ENCODE data around the gene USP20. TPM values are rescaled to one million over a fixed set of nuclear protein-coding genes. Genes with fewer than 3 reads are reported as not detected.

The USP20 gene
- total RNA-seq, 1 experiment from 2014 or later = 14.4 TPM

DNA sequence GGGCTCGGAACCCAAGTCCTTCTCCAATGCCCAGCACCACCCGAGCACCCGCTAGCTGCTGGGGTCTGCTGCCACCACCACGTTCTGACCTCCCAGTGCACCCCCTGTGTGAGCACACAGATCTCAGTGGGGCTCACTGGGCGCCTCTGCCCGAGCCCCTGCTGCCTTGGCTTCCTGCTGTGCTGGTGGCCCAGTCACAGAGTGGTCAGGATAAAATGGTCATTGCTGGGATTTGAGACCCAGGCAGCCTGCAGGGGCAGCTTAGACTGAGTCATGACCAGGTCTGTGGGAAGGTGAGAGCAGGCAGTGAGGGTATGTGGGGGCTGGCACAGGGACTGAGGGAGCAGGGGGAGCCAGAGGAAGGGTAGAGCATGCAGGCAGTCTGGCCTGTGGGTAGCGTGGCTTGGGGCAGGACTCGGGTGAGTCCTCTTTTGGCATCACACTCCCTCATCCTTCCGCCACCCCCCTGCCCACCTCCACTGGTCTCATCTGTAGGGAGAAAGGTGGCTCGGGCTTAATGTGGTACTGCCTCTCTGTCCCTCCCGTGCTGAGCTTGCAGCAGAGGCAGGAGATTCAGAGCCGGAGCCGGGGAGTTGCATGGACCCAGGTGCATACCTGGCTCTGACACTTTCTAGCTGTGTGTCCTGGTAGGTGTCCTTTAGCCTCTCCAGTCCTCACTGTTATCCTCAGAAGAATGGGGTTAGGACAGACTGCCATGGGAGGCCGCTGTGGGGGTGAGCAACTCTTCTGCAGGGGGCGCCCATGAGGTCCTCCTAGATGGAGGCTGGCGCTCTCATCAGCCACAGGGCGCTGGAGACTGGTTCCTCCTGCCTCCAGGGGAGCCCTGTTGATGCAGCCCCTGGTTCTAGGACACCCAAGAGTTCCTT, 32.1 kb downstream of the USP20 start:
- no peak for TF ChIP-seq REST (IDR thresholded peaks at IDR 0.05; ENCODE audit: insufficient read depth in 1 of 2, low read depth in 2 of 2, low read length in 1 of 2)
- TF ChIP-seq, protein P1, sequence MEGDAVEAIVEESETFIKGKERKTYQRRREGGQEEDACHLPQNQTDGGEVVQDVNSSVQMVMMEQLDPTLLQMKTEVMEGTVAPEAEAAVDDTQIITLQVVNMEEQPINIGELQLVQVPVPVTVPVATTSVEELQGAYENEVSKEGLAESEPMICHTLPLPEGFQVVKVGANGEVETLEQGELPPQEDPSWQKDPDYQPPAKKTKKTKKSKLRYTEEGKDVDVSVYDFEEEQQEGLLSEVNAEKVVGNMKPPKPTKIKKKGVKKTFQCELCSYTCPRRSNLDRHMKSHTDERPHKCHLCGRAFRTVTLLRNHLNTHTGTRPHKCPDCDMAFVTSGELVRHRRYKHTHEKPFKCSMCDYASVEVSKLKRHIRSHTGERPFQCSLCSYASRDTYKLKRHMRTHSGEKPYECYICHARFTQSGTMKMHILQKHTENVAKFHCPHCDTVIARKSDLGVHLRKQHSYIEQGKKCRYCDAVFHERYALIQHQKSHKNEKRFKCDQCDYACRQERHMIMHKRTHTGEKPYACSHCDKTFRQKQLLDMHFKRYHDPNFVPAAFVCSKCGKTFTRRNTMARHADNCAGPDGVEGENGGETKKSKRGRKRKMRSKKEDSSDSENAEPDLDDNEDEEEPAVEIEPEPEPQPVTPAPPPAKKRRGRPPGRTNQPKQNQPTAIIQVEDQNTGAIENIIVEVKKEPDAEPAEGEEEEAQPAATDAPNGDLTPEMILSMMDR (IDR thresholded peaks at IDR 0.05) = no peak
- no peak for TF ChIP-seq TCF7L2 (IDR thresholded peaks at IDR 0.05; ENCODE audit: low read depth, low read length)
- no peak for TF ChIP-seq SIN3A (IDR thresholded peaks at IDR 0.05; ENCODE audit: borderline replicate concordance, insufficient read depth, low read depth, low read length)
- no peak for TF ChIP-seq POLR2AphosphoS5 (IDR thresholded peaks at IDR 0.05; ENCODE audit: low read depth, low read length)
- Histone ChIP-seq H3K27me3 (ENCODE audit: control insufficient read depth, insufficient read depth, low read length) (no peaks in the 10 kb centered on the region), H3K27ac (ENCODE audit: low read length) (no peak overlapping the region), H3K36me3 (ENCODE audit: control insufficient read depth, insufficient read depth, low read length) (no peaks in the 10 kb centered on the region), H3K4me3 (ENCODE audit: low read depth in 2 of 2, low read length in 2 of 2) (no peak overlapping the region), H3K9me3 (ENCODE audit: control insufficient read depth, insufficient read depth, low read depth, low read length) (no peaks in the 10 kb centered on the region), H3K4me1 (ENCODE audit: control insufficient read depth, insufficient read depth, low read length) (no peaks in the 10 kb centered on the region)
- BruUV-seq (replicated peaks) = no TSS peak
- DNase-seq (ENCODE audit: low read depth, low spot score) (no peak), ATAC-seq (no peak)
- POLR2A ChIA-PET = no interaction called here
- in situ Hi-C loops (cut with HindIII; ENCODE audit: low pct_unique_long_range_greater_than_20kb, low sequenced_read_pairs) = no loop called here
- intact Hi-C loops (cut with micrococcal nuclease; ENCODE audit: unreplicated experiment) = no loop called here
- CTCF ChIA-PET = no interaction called here

- in situ Hi-C loops (cut with HindIII; ENCODE audit: low pct_unique_long_range_greater_than_20kb, low sequenced_read_pairs) (no loop called here), intact Hi-C loops (cut with micrococcal nuclease; ENCODE audit: unreplicated experiment) (no loop called here)
- CTCF ChIA-PET = no interaction called here
- Histone ChIP-seq H3K9me3 (ENCODE audit: control insufficient read depth, insufficient read depth, low read depth, low read length) (no peaks in the 10 kb centered on the region), H3K4me3 (ENCODE audit: low read depth in 2 of 2, low read length in 2 of 2) (no peak overlapping the region), H3K27me3 (ENCODE audit: control insufficient read depth, insufficient read depth, low read length) (no peaks in the 10 kb centered on the region), H3K36me3 (ENCODE audit: control insufficient read depth, insufficient read depth, low read length) (no peaks in the 10 kb centered on the region), H3K27ac (ENCODE audit: low read length) (no peak overlapping the region), H3K4me1 (ENCODE audit: control insufficient read depth, insufficient read depth, low read length) (no peaks in the 10 kb centered on the region)
- ATAC-seq (0 out of 2 replicates have a peak, but pooled peaks have one; percentile 37), DNase-seq (ENCODE audit: low read depth, low spot score) (no peak)
- no TSS peak for BruUV-seq (replicated peaks)
- no peak for TF ChIP-seq SIN3A (IDR thresholded peaks at IDR 0.05; ENCODE audit: borderline replicate concordance, insufficient read depth, low read depth, low read length)
- TF ChIP-seq TCF7L2 (IDR thresholded peaks at IDR 0.05; ENCODE audit: low read depth, low read length) = no peak
- TF ChIP-seq REST (IDR thresholded peaks at IDR 0.05; ENCODE audit: insufficient read depth in 1 of 2, low read depth in 2 of 2, low read length in 1 of 2) = no peak
- no peak for TF ChIP-seq POLR2AphosphoS5 (IDR thresholded peaks at IDR 0.05; ENCODE audit: low read depth, low read length)
- TF ChIP-seq, protein P1 (IDR thresholded peaks at IDR 0.05) = no peak
- POLR2A ChIA-PET = no interaction called here
These were observed 33.0 kb downstream of the USP20 start for GRCh38 chr9:129868023-129868871.
